ENCODE results near the gene COX19.

- TF ChIP-seq CTCF (IDR thresholded peaks at IDR 0.05; ENCODE audit: poor library complexity, severe bottlenecking): no peak
- no peak for TF ChIP-seq REST (IDR thresholded peaks at IDR 0.05; ENCODE audit: borderline replicate concordance)
- no peak for TF ChIP-seq TAF1 (IDR thresholded peaks at IDR 0.05; ENCODE audit: low read depth)
- TF ChIP-seq EZH2 (IDR thresholded peaks at IDR 0.05; ENCODE audit: borderline replicate concordance, insufficient read depth, low read length, poor library complexity, severe bottlenecking): no peak
- no peak for TF ChIP-seq POLR2AphosphoS5 (IDR thresholded peaks at IDR 0.05)
Measured at GRCh38 chr7:972110-972509, 3.2 kb downstream of the COX19 start.

Measured in neural cell (in vitro differentiated cells).